Stimulated activated CD8-positive, alpha-beta memory T cell treated with anti-CD3 and anti-CD28 coated beads, Interleukin-12 subunit alpha, Interleukin-12 subunit beta, amount 100 ng/mL, for 4 hours (primary cell): ENCODE measurements around the gene USP16.
"Not testable (repeated sequence)": the region's sequence is repeated elsewhere in the genome, so short reads cannot be mapped to it uniquely, and the experiment has no call there.

Experiments
- DNase-seq: peaks from one replicate; pipeline ENCODE4 v3.0.0-alpha.2; 2020; ENCODE audit warnings: low read depth

Gene USP16

DNA sequence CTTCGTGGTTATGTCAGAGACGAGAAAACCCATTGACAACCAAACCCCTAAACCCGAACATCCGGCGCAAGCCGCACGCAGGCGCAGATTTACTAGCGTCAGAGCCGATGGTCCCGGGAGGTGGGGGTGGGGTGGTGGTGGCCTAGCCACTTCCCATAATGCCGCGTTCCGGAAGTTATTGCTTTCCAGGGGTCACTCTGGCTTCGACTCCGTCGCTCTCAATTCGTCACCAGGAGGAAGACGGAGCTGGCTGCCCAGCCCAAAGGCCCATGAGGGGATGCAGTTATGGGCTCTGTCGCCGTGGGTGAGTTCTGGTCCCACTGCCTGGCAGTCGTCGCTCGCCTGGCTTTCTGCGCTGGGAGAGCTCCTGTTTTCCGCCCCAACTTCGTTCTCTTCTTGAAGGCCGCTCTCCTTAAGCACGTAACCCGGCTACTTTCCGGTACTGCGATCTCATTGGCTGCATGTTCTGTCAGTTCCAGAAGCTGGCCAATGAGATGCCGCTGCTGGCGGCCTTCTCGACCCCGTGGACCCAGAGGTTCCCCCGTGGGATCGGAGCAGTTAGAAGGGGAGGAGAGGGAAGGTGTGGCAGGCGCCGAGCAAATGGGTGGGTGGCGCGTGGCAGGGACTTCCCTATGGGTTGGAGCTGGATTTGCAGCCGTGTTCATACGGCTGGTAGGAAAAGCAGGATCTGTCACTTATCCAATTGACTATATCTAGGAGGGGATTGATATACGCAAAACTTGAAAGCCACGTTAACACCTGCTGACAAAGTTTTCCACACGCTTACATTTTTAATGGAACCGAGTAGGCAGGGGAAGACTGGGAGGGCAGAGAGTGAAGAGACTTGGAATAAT is at the start of gene USP16:
TSS of gene USP16 (plus strand) at position 195 of the 854 bp plus-strand sequence. CDS start 3,246 bp downstream, outside the sequence.
- DNase-seq = peak; percentile 87

DNA sequence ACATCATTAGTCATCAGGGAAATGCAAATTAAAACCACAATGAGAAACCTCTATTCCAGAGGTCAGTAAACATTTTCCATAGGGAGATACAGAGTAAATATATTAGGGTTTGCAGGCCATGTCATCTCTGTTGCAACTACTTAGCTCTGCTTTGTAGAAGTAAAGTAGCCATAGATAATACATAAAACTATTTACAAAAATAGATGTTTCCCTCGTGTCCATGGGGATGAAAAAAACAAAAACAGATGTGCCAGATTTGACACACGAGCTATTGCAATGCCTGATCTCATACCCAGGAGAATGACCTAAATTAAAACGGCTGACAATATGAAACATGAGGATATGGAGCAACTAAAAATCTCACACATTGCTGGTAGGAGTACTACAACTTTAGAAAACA is 49.1 kb upstream of the USP16 start:
- no peak for DNase-seq

DNA sequence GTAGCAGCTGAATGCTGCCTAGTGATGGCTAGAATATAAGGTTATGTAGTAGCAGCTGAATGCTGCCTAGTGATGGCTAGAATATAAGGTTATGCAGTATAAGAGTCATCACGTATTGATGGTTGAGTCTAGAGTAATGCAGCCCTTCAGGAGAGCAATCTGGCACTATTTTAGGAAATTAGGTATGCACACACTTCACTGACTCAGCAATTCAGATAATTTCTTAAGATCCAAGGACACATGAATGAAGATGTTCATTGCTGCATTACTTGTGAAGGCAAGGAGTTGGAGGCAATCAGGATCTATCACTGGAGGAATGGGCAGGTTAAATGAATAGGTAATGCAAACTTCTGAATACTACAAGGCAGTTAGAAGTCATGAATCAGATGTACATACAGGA is 45.4 kb upstream of the USP16 start:
- no peak for DNase-seq

DNA sequence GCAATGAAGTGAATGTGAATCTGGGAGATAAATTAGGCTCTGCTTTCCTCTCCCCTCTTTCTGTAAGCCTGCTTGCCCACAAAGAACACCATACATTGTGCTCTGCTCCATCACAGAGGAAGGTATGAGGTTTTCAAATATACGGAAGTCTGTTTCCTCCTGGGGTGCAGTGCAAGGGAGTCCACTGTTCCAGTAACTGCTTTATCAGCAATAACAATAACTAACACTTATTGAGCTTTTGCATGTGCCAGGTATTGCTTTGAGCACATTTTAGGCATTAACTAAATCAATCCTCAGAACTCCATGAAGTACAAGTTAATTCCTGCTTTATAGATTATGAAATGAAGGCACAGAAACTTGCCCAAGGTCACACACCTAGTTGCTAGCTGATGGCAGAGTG is 41.8 kb upstream of the USP16 start:
- DNase-seq = no peak

DNA sequence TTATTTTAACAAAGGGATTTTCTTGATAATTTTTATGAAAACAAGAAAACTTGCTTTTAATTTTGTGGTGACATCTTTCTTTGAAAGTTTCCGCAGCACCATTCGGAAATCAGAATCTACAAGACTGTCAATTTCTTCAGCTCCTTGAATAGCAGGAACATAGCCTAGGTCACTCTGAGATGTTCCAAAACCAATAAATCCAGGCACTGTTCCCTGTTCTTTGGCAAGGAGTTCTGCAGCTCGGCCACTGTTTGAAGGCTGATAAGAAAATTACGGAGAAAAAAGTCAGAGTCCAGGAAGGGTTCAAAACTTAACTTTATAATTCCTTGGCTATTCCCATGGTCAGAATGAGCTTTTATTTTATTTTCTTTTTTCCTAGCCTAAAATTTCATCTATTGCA is 37.8 kb upstream of the USP16 start:
- DNase-seq = no peak

DNA sequence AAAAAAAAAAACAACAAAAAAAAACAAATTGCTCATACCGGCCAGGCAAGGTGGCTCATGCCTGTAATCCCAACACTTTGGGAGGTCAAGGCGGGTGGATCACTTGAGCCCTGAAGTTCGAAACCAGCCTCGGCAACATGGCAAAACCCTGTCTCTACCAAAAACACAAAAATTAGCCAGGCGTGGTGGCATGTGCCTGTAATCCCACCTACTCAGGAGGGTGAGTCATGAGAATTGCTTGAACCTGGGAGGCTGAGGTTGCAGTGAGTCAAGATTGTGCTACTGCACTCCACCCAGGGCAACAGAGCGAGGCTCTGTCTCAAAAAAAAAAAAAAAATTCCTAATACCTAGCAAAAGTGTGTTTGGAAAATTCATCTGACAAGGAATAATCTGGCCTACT is 36.3 kb upstream of the USP16 start:
- DNase-seq = not testable (repeated sequence)

DNA sequence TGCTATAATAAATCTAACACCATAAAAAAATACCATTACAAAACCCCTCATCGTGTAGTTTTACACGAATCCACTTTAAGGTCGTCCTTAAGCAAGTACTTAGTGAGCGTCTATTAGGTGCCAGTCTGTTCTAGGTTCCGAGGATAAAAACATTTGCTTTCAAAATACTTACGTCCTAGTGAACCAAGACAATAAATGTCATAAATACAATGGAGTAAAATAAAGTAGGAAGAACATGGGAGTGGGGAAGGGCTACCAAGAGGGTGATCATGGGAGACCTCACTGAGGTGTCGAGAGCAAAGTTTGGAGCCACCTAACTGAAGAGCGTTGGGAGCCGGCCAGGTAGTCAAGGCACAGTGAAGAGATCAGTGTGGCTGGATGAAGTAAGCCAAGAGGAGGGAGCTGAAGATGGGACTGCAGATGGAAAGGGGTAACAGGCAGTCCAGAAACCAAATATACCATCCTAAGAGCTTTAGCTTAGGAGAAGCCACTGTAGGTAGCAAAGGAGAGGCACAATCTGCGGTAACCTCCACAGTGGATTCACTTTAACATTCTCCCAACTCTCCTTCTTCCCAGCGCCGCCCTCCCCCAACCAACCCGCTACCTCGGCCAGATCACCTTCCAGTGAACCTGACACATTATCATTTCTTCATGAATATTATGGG is 32.5 kb upstream of the USP16 start:
- DNase-seq = no peak

DNA sequence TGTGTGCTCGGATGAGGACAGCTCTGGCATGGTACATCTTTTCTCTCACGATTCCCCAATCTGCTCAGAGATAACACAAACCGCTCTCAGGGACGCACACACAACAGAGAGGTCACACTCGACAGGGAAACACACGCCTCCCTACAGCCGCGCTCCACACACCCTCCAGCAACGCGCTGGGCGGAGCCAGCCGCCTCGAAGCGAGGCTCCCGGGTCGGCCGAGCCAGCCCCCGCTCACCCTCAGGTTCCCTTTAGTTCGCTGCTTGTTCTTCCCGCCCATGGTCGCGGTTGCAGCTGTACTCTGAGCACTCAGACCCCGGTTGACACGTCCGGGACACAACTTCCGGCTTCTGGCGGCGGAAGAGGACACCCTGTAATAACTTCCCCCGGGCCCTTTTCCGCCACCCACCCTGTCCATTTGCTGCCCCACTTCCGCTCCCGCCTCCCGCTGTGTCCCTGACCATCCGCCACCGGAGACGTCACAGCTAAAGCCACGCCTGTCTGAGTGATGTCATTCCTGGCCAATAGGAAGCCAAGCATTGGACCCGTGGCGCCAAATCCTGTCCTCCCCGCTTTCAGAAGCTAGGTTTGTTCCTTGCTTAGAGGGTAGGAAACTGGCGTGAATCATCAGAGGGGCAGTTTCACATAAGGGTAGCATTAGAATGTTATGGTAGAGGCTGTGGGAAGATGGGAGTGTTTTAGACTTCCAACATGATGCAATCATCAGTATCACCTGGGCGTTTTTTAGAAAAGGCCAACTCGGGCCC is 31.8 kb upstream of the USP16 start, which contains the start of gene LTN1:
TSS of gene LTN1 (minus strand) at position 352 of the 767 bp plus-strand sequence. CDS start at position 280, 72 bp downstream.
- peak; percentile 97 for DNase-seq

DNA sequence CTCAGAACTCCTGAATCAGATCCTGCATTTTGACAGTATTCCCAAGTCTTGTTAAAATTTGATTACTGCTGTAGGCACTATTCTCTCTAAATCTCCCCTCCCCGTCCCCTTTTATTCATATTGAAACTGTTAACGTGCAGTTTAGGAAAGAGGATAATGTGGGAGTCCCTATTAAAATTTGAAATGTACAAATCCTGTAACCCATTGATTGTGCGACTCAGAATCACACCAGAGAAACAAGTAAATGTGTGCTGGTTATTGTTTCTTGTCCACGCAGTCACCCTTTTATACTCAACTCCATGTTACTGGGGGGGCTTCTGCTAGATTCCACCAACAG is 31.2 kb upstream of the USP16 start:
- DNase-seq = no peak

DNA sequence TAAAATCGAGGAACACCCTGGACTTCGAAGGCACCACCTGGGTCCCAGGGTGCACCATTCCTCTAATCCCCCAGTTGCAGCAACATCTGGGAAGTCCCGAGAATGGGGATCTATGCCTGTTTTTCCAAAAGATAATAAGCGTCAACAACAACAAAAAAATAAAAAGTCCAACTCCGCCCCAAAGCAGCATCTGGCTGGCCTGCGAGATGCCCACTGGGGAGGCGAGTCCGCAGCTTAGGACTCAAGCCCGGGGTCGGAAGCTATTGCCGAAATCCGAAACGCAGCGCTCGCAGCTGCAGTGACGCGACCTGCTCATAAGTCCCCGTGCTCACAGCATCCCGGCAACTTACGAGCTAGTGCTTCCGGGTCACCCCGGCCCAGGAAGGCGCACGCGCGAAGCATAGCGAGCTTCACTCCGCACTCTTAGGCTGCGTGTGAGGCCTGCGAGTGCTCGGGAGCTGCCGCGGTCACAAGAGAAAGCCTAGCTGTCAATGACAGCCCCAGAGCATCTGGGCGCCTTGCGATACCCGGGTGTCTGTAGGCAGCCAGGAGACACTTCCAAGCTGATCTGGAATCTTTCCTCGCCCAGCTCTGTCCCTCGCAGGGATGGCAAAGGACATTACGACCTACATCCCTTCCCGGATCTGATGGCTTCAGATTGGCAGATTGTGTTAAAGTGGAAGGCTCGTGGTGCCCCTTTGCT is 21.9 kb upstream of the USP16 start:
- DNase-seq = peak; percentile 88

DNA sequence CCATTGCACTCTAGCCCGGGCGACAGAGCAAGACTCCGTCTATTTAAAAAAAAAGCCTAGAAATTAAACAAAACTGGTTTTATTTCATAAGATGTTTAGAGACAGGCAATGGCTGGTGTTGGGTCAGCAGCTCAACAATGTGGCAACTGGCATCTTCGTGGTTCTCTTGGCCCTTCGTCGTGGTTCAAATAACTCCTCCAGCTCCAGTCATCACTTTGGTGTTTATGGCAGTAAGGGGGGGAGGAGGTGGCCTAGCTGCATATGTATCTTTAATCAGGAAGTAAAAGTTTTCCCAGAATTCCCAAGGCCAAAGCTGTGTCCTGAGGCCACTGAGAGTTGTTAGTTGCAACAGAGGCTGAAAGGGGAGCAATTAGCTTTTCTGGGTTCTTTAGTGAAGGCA is 18.8 kb upstream of the USP16 start:
- DNase-seq = no peak

DNA sequence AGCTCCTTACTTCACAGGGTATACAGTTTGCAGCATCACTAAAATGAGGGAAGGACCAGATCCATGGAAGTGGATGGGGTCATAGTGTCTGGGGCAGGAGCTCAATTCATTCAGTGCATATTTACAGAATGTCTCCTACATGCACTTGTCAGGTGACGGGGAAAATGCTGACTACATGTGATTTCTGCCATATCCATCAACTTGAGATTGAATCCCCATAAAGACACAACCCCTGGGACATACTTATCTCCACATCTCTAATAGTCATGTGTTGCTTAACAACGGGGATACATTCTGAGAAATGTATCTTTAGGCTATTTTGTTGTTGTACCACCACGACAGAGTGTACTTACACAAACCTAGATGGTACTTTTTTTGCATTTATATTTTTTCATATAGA is 17.3 kb upstream of the USP16 start:
- DNase-seq = no peak

DNA sequence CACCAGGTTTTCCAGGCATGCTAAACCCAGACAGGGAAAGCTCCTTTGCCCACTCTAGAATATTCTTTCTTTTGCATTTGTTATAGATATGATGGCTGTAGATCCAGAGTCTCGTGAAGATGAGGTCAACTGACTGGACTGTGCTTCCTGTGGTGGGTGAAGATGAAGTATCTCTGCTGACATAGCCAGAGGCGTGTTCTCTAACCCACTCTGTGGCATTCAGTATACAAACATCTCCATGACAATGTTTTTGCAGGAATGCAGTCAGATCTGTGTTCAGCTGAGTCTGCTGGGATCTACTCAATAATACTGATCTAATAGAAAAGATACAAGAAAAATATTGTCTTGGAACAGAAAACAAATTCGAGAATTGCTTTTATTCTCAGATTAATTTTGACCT is 16.7 kb upstream of the USP16 start:
- no peak for DNase-seq

DNA sequence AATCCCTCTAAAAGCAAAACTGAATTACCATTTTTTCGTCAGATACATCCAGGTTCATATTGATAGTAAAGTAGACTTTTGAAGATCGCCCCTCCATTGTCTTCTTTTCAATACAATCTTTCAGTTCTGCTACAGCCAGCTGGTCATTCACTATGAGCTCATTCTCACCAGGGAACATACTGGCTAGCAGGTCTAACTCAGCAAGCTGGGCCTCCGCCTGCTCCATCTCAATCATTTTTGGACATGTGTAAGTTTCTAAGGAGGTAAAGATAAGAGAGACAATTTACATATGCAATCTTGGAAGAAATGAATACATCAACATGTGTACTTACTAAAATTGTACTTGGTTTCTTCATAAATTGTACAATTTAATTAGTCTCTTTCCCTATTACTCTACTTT is 16.1 kb upstream of the USP16 start:
- no peak for DNase-seq

DNA sequence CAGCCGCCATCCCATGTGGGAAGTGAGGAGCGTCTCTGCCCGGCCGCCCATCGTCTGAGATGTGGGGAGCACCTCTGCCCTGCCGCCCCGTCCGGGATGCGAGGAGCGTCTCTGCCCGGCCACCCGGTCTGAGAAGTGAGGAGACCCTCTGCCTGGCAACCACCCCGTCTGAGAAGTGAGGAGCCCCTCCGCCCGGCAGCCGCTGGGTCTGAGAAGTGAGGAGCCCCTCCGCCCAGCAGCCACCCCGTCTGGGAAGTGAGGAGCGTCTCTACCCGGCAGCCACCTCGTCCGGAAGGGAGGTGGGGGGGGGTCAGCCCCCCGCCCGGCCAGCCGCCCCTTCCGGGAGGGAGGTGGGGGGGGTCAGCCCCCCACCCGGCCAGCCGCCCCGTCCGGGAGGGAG is 13.2 kb upstream of the USP16 start:
- not testable (repeated sequence) for DNase-seq

DNA sequence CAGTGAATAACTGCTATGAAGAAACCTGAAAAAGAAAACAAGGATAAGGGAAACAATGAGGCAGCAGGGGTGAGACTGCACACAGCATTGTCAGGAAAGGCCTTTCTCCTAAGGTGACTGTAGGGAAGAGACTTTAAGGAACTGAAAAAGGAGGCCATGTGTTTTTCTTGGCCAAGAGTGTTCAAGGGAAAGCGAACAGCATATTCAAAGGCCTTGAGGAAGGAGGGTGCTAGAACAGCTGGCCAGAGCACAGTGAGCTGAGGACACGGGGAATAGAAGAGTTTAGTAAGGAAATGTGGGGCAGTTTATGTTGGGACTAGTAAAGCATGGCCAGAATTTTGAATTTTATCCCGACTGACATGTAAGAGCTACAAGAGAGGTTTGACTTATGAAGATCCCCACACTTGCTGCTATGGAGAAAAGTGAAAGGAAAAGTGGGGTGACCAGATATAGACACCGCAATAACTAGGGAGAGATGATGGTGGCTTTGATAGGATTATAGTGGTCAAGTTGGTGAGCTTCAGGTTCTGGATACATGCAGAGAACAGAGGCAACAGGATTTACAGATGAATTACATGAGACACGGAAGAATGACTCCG is 6.7 kb upstream of the USP16 start:
- DNase-seq = no peak

DNA sequence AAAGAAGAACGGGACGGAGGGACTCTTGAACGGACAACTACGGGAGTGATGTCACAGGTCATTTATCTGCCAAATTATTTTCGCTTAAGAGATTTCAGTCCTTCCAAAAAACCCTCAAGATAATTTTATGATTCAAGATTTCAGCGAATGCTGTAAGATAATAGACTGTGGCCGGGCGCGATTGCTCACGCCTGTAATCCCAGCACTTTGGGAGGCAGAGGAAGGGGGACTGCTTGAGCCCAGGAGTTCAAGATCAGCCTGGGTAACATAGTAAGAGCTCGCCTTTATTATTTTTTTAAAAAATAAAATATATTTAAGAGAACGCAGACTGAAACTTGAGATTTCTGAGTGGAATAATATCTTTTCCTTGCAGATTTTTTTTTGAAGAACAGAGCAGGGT is 5.9 kb upstream of the USP16 start:
- DNase-seq = no peak

DNA sequence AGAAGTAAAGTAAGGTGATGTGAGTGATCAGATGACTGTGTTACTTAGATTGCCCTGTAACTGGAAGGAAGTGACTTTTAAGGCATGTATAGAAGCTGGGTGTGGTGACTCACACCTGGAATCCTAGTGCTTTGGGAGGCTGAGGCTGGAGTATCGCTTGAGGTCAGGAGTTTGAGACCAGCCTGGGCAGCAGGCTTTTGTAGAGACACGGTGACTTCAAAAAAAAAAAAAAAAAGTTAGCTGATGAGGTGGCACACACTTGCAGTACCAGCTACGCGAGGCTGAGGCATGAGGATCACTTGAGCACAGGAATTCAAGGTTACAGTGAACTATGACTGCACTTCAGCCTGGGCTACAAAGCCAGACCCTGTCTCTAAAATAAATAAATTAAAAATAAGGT is 2.3 kb upstream of the USP16 start:
- DNase-seq = no peak

DNA sequence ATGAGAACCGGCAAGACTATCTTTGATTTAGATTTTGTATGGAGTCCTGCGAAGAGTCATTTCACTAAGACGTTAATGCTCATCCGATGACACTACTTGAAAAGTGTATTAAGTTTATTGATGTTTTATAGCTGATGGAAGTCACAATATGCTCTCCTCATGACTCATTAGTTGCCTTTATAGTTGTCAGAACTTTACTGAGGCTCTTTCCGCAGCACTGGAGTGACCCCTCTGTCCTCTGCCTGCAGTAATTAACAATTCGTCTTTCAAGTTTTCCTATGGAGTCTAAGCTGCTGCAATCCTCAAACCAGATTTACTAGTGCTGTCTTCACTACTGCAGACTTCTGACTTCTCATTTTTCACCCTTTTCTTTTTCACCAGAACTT is 853 bp downstream of the USP16 start:
- DNase-seq = no peak

DNA sequence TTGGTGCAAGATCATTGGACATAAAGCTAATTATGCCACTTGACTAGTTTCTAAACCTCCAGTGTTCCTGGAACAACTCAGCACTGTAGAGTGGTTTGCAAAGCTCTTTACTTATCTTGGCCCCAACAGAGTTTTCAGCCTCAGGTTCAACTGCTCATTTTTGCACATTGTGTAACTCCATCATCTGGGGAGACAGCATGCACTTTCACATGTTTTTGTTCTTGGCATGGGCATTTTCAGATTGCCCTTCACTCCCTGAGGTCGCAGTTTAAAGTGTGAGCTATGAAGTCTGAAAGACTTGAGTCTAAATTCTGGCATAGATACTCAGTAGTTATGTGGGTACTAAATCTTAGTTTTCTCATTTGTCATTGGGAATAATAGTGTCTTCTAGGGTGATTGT is 5.1 kb downstream of the USP16 start:
- DNase-seq = no peak

DNA sequence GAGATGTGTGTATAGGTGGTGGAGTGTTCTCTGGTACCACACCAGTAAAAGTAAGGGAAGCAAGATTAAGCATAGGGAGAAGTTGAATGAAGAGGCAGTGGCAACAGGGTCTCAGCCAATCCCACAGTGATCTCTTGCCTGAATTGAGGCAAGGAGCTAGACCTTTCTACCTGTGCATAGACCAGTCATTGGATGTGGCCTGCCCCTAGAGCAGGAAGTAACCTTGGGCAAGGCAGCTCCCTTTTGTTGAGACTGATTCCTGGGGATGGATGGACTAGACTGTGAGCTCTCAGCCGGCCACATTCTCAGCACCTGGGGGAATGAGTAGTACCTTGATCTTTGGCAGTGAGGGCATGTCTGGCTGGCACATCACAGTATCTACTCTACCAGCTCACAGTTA is 6.4 kb downstream of the USP16 start:
- no peak for DNase-seq

DNA sequence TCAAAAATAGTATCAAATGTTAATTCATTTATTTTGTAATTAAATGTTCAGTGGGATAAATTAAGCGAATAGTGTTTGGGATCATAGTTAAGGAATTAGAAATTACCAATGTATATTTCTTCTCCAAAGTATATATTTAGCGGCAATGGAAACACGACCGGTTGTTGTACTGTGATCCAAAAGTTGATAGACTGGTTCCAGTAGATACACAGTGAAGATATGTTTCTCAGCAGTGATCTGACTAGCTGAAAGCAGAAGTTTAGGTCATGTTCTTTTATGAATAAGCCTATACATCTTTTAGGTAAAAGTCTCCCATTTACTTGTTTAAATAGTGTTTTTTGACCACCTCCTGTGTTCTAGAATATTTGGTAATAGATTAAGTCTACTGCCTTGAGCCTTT is 8.8 kb downstream of the USP16 start:
- no peak for DNase-seq
